GM12872 (cell line): Measurements from ENCODE around the gene RCSD1.

Experiments
- CTCF ChIP-seq: IDR thresholded peaks from 3 replicates; pipeline ENCODE4 v1.5.1; 2011; ENCODE audit warnings: low read depth, mild to moderate bottlenecking, low read length, moderate library complexity; ENCODE audit not compliant: insufficient read depth

Gene RCSD1

GRCh38 chr1:167666416-167666815 lies 36.4 kb downstream of the RCSD1 start:
- TF ChIP-seq CTCF: no peak

- TF ChIP-seq CTCF: no peak
These were observed 37.5 kb downstream of the RCSD1 start for GRCh38 chr1:167667536-167667935.

GRCh38 chr1:167668108-167668507 lies 38.1 kb downstream of the RCSD1 start:
- no peak for TF ChIP-seq CTCF

DNA sequence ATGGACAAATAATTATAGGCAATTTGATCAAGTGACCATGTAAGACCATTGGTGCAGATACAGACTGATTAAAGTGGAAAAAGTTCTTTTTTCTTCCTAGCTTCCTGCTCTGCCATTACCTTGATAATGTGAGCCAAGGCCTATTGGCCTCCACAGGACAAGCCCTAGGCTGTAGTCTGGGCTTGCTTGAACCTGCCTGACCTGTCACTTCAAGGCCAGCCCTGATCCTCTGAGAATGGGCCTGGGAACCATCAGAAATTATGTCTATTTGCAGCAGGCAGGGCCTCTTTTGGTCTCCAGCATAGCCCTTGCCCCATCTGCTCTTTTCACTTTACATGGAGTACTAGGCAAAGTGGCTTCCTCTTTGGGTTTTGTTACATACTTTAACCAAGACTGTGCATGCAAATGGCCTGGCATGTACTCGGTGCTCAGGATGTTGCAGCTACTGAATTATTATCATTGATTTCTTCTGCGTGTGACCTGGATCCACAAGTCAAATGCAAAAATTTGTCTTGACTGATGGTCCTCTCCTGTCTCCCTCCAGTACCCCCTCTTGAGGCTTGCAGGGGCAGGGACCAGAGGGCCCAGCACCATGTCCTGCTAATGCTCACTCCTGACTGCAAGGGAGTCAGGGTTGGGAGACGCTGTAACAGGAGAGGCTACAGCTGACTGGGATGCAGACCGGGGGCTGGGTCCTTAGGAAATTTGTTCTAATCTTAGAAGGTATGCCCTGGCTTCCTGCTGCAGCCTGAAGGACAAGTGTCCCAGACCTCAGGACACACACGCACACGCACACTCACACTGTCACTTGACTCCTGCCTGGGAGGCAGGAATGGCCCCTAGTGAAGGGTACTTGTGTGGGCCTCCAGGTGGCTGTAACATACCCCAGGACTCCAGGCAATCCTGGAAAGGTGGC lies 39.4 kb downstream of the RCSD1 start:
- TF ChIP-seq CTCF: no peak

DNA sequence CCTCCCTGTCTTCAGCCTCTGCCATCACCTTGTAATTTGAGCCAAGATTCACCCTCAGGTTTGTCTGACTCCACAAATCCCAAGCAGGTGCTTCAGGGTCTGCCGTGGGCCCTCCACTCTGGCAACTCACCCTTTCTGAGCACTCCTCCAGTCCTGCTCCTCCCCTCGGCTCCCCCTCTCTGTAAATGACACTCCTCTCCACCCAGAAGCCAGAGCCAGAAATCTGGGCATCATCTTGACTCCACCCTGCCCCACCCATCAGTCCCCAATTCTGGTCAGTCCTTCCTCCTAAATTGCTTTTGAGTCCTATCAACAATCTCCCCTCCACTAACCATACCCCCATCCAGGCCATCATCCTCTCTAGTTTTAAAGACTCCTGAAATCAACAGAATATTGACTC lies 40.5 kb downstream of the RCSD1 start:
- TF ChIP-seq CTCF: no peak

DNA sequence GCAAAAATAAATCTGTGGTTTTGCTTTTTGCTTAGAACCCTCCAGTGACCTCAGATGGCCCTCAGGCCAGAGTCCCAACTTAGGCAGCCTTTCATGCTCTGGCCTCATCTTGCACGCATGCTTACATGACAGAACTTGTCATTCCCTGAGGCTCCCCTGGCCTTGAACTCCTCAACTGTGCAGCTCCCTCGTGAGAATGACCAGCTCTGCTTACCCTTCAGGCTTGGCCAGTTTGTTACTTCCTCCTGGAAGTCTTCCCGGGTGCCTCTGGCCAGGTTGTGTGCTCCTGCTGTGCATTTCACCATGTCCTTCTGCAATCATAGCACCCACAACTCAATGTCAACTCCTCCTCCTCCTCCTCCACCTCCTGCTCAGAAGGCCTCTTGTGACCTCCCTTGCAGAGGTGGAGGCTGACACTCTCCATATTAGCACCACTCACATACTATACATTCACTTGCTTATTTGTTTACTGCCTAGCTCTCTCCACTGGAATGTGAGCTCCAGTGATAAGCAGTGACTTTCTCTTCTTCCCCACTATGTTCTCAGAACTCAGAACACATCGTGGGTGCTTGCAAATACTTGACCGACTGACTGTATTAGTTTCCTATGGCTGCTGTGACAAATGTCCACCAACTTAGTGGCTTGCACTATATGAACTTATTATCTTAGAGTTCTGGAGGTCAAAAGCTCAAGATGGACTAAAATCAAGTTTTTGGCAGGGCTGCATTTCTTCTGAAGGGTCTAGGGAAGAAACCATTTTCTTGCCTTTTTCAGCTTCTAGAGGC lies 41.9 kb downstream of the RCSD1 start:
- no peak for TF ChIP-seq CTCF

- no peak for TF ChIP-seq CTCF
These were observed 42.8 kb downstream of the RCSD1 start for GRCh38 chr1:167672831-167673230.
